GM21619 (cell line): ENCODE results near the gene STK38L.

Experiments
- ATAC-seq: cut with Tn5 transposase; IDR thresholded peaks from one replicate; pipeline ENCODE4 v1.9.1; 2021; ENCODE audit not compliant: unreplicated experiment

Gene STK38L

GRCh38 chr12:27243804-27244688 is at the start of gene STK38L:
Gene STK38L (plus strand): TSS chr12:27244286. CDS start chr12:27297721, 53,435 bp downstream.
- peak; percentile 89 for ATAC-seq

GRCh38 chr12:27194644-27195043 is 49.4 kb upstream of the STK38L start:
- no peak for ATAC-seq

- ATAC-seq = no peak
Measured at GRCh38 chr12:27198036-27198435, 46.0 kb upstream of the STK38L start.

DNA sequence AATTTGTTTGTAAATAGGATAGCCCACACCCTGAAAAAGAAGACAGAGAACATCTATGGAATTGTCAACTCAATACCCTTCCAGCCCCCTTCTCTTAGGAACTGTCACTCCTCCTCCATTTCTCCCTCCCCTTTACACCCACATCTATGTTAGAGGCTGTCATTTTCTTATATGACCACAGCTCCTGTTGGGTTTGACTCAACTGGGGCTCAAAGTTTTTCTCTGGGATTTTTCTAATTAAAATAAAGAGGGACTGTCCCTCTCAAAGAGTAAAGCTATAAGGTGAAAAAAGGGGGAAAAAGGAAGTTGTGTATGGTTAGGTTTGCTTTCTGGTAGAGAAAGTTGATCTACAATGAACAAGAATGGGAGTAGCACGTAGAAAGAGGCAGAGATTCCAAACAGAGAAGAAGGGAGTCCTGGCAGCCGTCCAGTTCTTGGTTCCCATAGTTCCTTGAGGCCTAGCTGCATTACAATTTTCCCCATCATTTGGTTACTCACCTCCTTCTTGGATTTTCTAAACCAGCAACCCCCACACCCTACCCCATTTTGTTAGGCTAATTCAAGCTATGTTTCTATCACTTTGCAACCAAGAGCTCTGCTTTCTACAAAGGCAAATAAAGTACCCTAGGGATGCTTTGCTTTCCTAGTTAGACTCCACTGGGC is 44.3 kb upstream of the STK38L start:
- ATAC-seq = no peak

- ATAC-seq = no peak
Measured at GRCh38 chr12:27201169-27201568, 42.9 kb upstream of the STK38L start.

- ATAC-seq = peak; percentile 9
Measured at GRCh38 chr12:27206801-27207502, 37.1 kb upstream of the STK38L start.

GRCh38 chr12:27207615-27208413 is 36.3 kb upstream of the STK38L start:
- peak; percentile 85 for ATAC-seq

GRCh38 chr12:27208414-27208750 is 35.7 kb upstream of the STK38L start:
- ATAC-seq = peak; percentile 36

DNA sequence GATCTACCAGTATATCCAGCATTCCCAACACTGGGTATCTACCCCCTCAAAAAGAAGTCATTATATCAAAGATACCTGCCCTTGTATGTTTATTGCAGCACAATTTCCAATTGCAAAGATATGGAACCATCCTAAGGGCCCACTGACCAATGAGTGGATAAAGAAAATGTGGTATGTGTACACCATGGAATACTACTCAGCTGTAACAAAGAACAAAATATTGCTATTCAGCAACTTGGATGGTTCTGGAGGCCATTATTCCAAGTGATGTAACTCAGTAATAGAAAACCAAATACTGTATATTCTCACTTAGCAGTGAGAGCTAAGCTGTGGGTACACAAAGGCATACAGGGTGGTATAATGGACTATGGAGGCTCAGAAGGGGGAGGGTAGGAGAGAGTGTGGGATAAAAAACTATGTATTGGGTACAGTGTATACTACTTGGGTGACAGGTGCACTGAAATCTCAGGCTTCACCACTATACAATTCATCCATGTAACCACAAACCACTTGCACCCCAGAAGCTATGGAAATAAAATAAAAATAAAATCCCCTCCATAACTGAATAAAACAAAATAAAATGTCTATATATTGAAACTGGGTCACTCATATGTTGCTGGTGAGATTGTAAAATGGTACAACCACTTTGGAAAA is 34.7 kb upstream of the STK38L start:
- ATAC-seq = no peak

DNA sequence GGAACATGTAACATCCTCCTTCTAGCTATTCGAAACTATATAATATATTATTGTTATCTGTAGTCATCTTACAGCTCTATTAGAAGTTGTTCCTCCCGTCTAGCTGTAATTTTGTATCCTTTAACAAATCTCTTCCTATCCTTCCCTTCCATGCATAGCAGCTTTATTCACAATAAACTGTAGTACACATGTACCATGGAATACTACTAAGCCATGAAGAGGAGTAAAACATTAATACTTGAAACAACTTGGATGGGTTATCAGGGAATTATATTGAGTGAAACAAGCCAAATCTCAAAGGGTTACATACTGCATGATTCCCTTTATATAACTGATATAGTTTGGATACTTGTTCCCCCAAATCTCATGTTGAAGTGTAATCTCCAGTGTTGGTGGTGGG is 33.9 kb upstream of the STK38L start:
- no peak for ATAC-seq

- no peak for ATAC-seq
Measured at GRCh38 chr12:27212861-27213260, 31.2 kb upstream of the STK38L start.

DNA sequence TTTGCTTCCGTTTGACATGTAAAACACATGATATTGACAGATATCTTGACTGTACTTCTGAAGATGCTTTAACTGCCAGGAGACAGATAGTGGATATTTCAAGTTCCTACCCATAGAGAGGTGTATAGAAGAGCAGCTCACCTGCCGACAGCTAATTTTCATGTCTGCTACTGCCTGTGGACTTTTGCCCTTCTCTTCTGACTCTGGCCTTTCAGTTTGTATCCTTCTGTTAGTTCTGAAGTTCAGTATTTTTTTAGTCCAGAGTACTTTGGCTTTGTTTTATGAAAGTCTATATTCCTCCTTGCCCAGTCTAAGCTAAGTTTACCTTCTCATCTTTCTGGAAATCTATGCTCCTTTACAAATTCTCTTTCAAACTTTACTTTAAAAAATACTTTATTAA is 30.8 kb upstream of the STK38L start:
- ATAC-seq = no peak

DNA sequence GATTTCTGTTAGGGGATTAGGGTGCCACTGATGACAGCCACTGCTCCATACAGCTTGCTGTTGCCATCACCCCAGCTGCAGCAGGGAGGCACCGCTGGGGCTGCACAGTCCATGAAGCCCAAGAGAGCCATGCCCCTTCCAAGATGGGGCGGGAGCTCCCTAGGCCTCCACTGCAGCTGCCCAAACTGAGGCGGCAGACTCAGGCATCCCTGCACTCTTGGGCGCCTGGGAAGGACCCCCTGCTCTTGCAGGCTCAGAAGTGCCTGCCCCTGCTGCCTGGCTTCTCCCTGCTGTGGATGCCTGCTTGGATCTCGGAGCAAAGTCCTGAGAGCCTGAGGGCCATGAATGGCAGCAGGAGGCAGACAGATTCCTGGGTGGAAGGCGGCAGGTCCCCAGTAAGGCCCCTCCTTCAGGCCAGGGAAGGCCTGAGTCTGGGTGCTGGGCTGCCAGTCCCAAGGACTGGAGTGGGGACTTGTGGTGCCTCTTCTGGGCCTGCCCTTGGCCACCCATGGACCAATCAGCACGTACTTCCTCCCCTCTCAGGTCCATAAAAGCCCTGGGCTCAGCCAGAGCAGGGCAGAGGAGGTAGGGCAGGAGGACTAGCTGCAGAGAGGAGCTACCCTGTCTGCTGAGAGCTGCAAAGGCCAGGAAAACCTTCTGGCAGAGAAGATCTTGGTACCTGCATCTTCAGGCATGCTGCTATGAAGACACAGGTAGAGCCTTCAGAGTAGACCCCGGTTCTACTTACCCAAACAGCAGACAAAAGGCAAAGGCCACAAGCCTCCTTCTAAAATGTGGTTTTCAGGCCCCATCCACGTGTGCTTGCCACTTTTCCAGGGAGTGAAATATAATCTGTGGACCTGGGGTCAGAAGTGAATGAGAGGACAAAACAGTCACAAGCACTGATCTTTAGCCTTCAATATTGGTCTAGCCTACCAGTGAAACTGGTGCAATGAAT is 30.0 kb upstream of the STK38L start:
- no peak for ATAC-seq

- no peak for ATAC-seq
Measured at GRCh38 chr12:27217590-27217989, 26.5 kb upstream of the STK38L start.

DNA sequence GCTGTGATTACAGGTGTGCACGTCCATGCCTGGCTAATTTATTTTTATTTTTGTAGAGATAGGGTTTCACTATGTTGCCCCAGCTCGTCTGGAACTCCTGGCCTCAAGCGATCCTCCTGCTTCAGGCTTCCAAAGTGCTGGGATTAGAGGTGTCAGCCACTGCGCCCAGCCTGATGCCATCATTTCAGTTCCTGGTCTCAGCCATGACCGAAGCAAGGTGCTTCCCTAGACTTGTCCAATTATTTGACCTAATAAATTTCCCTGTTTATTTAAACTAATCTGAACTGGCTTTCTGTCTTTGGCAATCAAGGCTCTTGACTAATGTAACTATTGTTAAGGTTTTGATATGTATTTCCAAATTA is 24.4 kb upstream of the STK38L start:
- ATAC-seq = no peak

- peak; percentile 54 for ATAC-seq
Measured at GRCh38 chr12:27220055-27220987, 23.8 kb upstream of the STK38L start.

DNA sequence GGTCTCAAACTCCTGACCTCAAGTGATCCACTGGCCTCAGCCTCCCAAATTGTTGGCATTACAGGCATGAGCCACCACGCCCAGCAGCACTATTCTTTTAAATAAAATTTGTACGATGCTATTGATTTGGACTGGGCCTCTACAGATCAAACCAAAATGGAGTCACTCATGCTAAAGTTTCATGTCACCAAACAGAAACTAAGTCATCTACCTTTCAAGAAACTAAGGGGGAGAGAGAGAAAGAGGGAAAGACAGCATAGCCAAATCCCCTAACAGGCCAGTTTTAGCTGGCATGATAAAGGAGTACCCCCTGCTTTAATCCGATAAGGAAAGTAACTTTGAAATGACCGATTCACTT is 23.1 kb upstream of the STK38L start:
- no peak for ATAC-seq

- peak; percentile 72 for ATAC-seq
Measured at GRCh38 chr12:27221625-27222387, 22.3 kb upstream of the STK38L start.
